Heart left ventricle (tissue), 16 donors: Measurements from ENCODE around the gene PHTF1. TPM values are rescaled to one million over a fixed set of nuclear protein-coding genes. Genes with fewer than 3 reads are reported as not detected.

Experiments
- ATAC-seq, 4 donors: fragments of 200-7000 bp; cut with Tn5 transposase; one replicate each; pipeline ENCODE4 v1.9.1; 2020 to 2022; ENCODE audit warnings: moderate library complexity in 4 of 4, mild to moderate bottlenecking in 3 of 4, moderate number of reproducible peaks in 1 of 4
- DNase-seq, 5 donors: peaks; one replicate each; pipeline ENCODE4 v3.0.0-alpha.2; 2020
- H3K27ac ChIP-seq, 12 donors: fragments of 200-600 bp; sonication (generic) in 4 of 12; one replicate each; pipeline versions ENCODE4 v1.5.0 to v1.8.0; 2016 to 2022; ENCODE audit warnings: mild to moderate bottlenecking in 2 of 12
- H3K27me3 ChIP-seq, 9 donors: fragments of 200-600 bp; sonication (generic) in 2 of 9; one replicate each; pipeline versions ENCODE4 v1.5.1 to v1.8.0; 2016 to 2022; ENCODE audit warnings: mild to moderate bottlenecking in 3 of 9
- H3K36me3 ChIP-seq, 9 donors: fragments of 200-600 bp; sonication (generic) in 2 of 9; one replicate each; pipeline versions ENCODE4 v1.5.0 to v1.8.0; 2018 to 2022; ENCODE audit warnings: mild to moderate bottlenecking in 2 of 9
- H3K4me1 ChIP-seq, 12 donors: fragments of 200-600 bp; sonication (generic) in 4 of 12; one replicate each; pipeline versions ENCODE4 v1.5.0 to v1.8.0; 2016 to 2022; ENCODE audit warnings: mild to moderate bottlenecking in 3 of 12
- H3K4me3 ChIP-seq, 12 donors: fragments of 200-600 bp; sonication (generic) in 4 of 12; one replicate each; pipeline versions ENCODE4 v1.5.0 to v1.8.0; 2017 to 2022; ENCODE audit warnings: mild to moderate bottlenecking in 9 of 12, moderate library complexity in 4 of 12
- H3K9me3 ChIP-seq, 12 donors: fragments of 200-600 bp; sonication (generic) in 4 of 12; one replicate each; pipeline versions ENCODE4 v1.5.0 to v1.8.0; 2016 to 2022; ENCODE audit warnings: mild to moderate bottlenecking in 1 of 12
- CTCF ChIP-seq, 12 donors: fragments of 200-600 bp; sonication (generic) in 4 of 12; IDR thresholded peaks; one replicate each; pipeline versions ENCODE4 v1.5.0 to v1.8.0; 2018 to 2022; ENCODE audit warnings: antibody characterized with exemption in 12 of 12, mild to moderate bottlenecking in 5 of 12
- POLR2A ChIP-seq, 2 donors: fragments of 450-650 bp; IDR thresholded peaks; one replicate each; pipeline ENCODE4 v1.6.1; 2017; ENCODE audit warnings: antibody characterized with exemption in 2 of 2, mild to moderate bottlenecking in 2 of 2, moderate library complexity in 2 of 2
- WGBS, 4 donors: extraction: QIAGEN DNeasy Blood & Tissue Kit in 2 of 4; methylation state at CpG; one replicate each; pipeline versions ENCODE4 v1.1.5 to v1.1.7; 2013 to 2018; 5-methylcytosine and 5-hydroxymethylcytosine counted together
- intact Hi-C, 10 donors: fragments of 100-400 bp; cut with DNase I; formaldehyde crosslinking; loops; one replicate each; pipeline versions ENCODE4 v1.11.1 to v1.14.2; 2022
- polyA plus RNA-seq, 2 donors: library from polyadenylated mRNA; stranded (reverse); fragments of 200-250 nt; gene quantifications; one replicate each; pipeline ENCODE4 v1.2.3, GENCODE V29; 2013
- total RNA-seq, 9 donors: library from RNA; depleted of rRNA in 2 of 9; stranded (reverse); fragments of >200 nt in 2 of 9; fragmentation: NEBNext Ultra II Directional in 3 of 9; extraction: Animal tissue kit (Norgen Biotek cat#: 25700) in 3 of 9; gene quantifications; one replicate each; pipeline versions ENCODE4 v1.1.0 to v1.2.4, GENCODE V29; 2016 to 2023
- donor health status: ischemic (EF 13 %, LVEDD 7.1; RV severe dilation, severe dysfunction).
- donor health status: healthy with polysubstance abuse.
- donor health status: DM: no; HTN: yes; CAD: no.
- donor health status: DM: no; HTN: no; CAD: no.
- donor health status: ischemic (EF 25% LVEDD 6.9; RV normal size, moderate dysfunction).
- donor health status: ischemic (EF 25% LVEDD 5.7; RV mildly dilated, moderate dysfunction).
- donor health status: healthy.
- donor health status: DM: yes; HTN: yes; CAD: no.
- donor health status: ischemic (EF 35%, LVEDD 5.7; RV mildly dilated, moderate dysfunction).
- donor health status: nonischemic (EF 11% LVEDD 7.7; RV severe dilation, severe dysfunction).
- donor health status: DM: yes; HTN: yes; CAD: no.
- donor health status: PGD.
- donor health status: ischemic (EF 29% LVEDD 5.4; RV normal size, mild dysfunction).
- donor health status: nonischemic (EF 23%, LVEDD 6.1; RV moderate dilation, normal function).

The PHTF1 gene
- total and polyA plus RNA-seq, 11 donors: 3.2 to 19.7 (median 11.9) TPM

GRCh38 chr1:113805256-113805531 lies 45.9 kb upstream of the PHTF1 start:
- 90 to 96% (median 94%) methylated on average over 6 of the region's 6 CpGs for WGBS, 4 donors
- TF ChIP-seq CTCF (IDR thresholded peaks at IDR 0.05): no peak
- TF ChIP-seq POLR2A (IDR thresholded peaks at IDR 0.05): no peak
- no peaks in the 10 kb centered on the region for H3K36me3 ChIP-seq
- DNase-seq (no peak), ATAC-seq (no peak)
- H3K27ac ChIP-seq: peak overlapping the region in 8 of 12 donors; percentile 2 to 58 (median 37)
- H3K4me1 ChIP-seq: peaks cover 7 to 74% (median 50%) of the 10 kb centered on the region in 12 donors
- no peaks in the 10 kb centered on the region for H3K9me3 ChIP-seq
- intact Hi-C loops: no loop called here
- no peak overlapping the region for H3K4me3 ChIP-seq
- H3K27me3 ChIP-seq: no peaks in the 10 kb centered on the region

GRCh38 chr1:113804421-113805255 lies 45.4 kb upstream of the PHTF1 start:
- DNase-seq (no peak), ATAC-seq (peak; percentile 62 to 92 (median 89))
- TF ChIP-seq POLR2A (IDR thresholded peaks at IDR 0.05) (no peak), CTCF (IDR thresholded peaks at IDR 0.05) (no peak)
- intact Hi-C loops: loop anchor here in 1 of 10 donors (5.0 kb wide), 1 partner anchor 42 kb away; no protein-coding TSS in a partner anchor
- Histone ChIP-seq H3K9me3 (no peaks in the 10 kb centered on the region), H3K27me3 (no peaks in the 10 kb centered on the region), H3K4me3 (no peak overlapping the region), H3K36me3 (no peaks in the 10 kb centered on the region), H3K27ac (peak overlapping the region in 9 of 12 donors; percentile 2 to 58 (median 36)), H3K4me1 (peaks cover 2 to 73% (median 48%) of the 10 kb centered on the region in 12 donors)
- 54 to 60% (median 59%) methylated on average over 8 of the region's 8 CpGs for WGBS, 4 donors

- H3K27me3 ChIP-seq: no peaks in the 10 kb centered on the region
- H3K27ac ChIP-seq: no peak overlapping the region
- peaks cover 0 to 67% (median 49%) of the 10 kb centered on the region in 12 donors for H3K4me1 ChIP-seq
- WGBS, 4 donors: 97 to 99% (median 97%) methylated on average over 3 of the region's 3 CpGs
- DNase-seq: no peak
- TF ChIP-seq CTCF (IDR thresholded peaks at IDR 0.05) (no peak), POLR2A (IDR thresholded peaks at IDR 0.05) (no peak)
- H3K36me3 ChIP-seq: peaks cover 0 to 6% (median 3%) of the 10 kb centered on the region in 9 donors
- intact Hi-C loops: loop anchor here in 1 of 10 donors (5.0 kb wide), 1 partner anchor 40 kb away; no protein-coding TSS in a partner anchor
- ATAC-seq: no peak
- H3K9me3 ChIP-seq: no peaks in the 10 kb centered on the region
- H3K4me3 ChIP-seq: no peak overlapping the region
Measured at GRCh38 chr1:113802367-113803007, 43.2 kb upstream of the PHTF1 start.

- Histone ChIP-seq H3K27ac (peak overlapping the region in 1 of 12 donors; percentile 7), H3K4me1 (peaks cover 0 to 63% (median 46%) of the 10 kb centered on the region in 12 donors), H3K9me3 (no peaks in the 10 kb centered on the region), H3K36me3 (peaks cover 0 to 24% (median 21%) of the 10 kb centered on the region in 9 donors), H3K27me3 (no peaks in the 10 kb centered on the region), H3K4me3 (no peak overlapping the region)
- ATAC-seq (no peak), DNase-seq (no peak)
- no peak for TF ChIP-seq POLR2A (IDR thresholded peaks at IDR 0.05)
- no peak for TF ChIP-seq CTCF (IDR thresholded peaks at IDR 0.05)
- WGBS, 4 donors: 36 to 56% (median 51%) methylated on average over 3 of the region's 3 CpGs
- intact Hi-C loops: loop anchor here in 1 of 10 donors (5.0 kb wide), 1 partner anchor 38 kb away; no protein-coding TSS in a partner anchor
Measured at GRCh38 chr1:113800487-113800886, 41.2 kb upstream of the PHTF1 start.
